Heart right ventricle (tissue), 16 donors: Measurements from ENCODE around the gene ZNF174. TPM values are rescaled to one million over a fixed set of nuclear protein-coding genes. Genes with fewer than 3 reads are reported as not detected.
A peak's percentile ranks its signal among the peaks of the same experiment; 100 is the strongest.

Experiments
- ATAC-seq, 8 donors: fragments of 200-7000 bp; cut with Tn5 transposase; one replicate each; pipeline ENCODE4 v1.9.1; 2020; ENCODE audit warnings: mild to moderate bottlenecking in 8 of 8, moderate library complexity in 8 of 8, moderate number of reproducible peaks in 1 of 8
- DNase-seq, 2 donors: peaks; one replicate each; pipeline ENCODE4 v3.0.0-alpha.2; 2020
- H3K27ac ChIP-seq, 10 donors: fragments of 200-600 bp; sonication (generic) in 2 of 10; one replicate each; pipeline versions ENCODE4 v1.5.0 to v1.8.0; 2020 to 2022; ENCODE audit warnings: mild to moderate bottlenecking in 3 of 10
- H3K27me3 ChIP-seq, 7 donors: fragments of 200-600 bp; one replicate each; pipeline ENCODE4 v1.8.0; 2021 to 2022; ENCODE audit warnings: mild to moderate bottlenecking in 2 of 7
- H3K36me3 ChIP-seq, 9 donors: fragments of 200-600 bp; sonication (generic) in 1 of 9; one replicate each; pipeline versions ENCODE4 v1.5.0 to v1.8.0; 2020 to 2022; ENCODE audit warnings: mild to moderate bottlenecking in 2 of 9
- H3K4me1 ChIP-seq, 9 donors: fragments of 200-600 bp; sonication (generic) in 1 of 9; one replicate each; pipeline versions ENCODE4 v1.5.0 to v1.8.0; 2020 to 2022; ENCODE audit warnings: mild to moderate bottlenecking in 4 of 9
- H3K4me3 ChIP-seq, 10 donors: fragments of 200-600 bp; sonication (generic) in 2 of 10; one replicate each; pipeline versions ENCODE4 v1.5.0 to v1.8.0; 2020 to 2022; ENCODE audit warnings: mild to moderate bottlenecking in 7 of 10, moderate library complexity in 2 of 10
- H3K9me3 ChIP-seq, 11 donors: fragments of 200-600 bp in 10 of 11; sonication (generic) in 2 of 11; one replicate each; pipeline versions ENCODE4 v1.5.0 to v1.8.0; 2013 to 2022; ENCODE audit warnings: mild to moderate bottlenecking in 2 of 11, control low read depth in 1 of 11, moderate library complexity in 1 of 11
- CTCF ChIP-seq, 9 donors: fragments of 200-600 bp; sonication (generic) in 2 of 9; IDR thresholded peaks; one replicate each; pipeline versions ENCODE4 v1.5.0 to v1.8.0; 2021 to 2022; ENCODE audit warnings: antibody characterized with exemption in 9 of 9, mild to moderate bottlenecking in 5 of 9, moderate library complexity in 1 of 9
- WGBS, 2 donors: extraction: QIAGEN DNeasy Blood & Tissue Kit; methylation state at CpG; one replicate each; pipeline ENCODE4 v1.1.7; 2013; ENCODE audit warnings: inconsistent platforms in 1 of 2; 5-methylcytosine and 5-hydroxymethylcytosine counted together
- intact Hi-C, 10 donors: fragments of 100-400 bp; cut with DNase I; formaldehyde crosslinking; loops; one replicate each; pipeline versions ENCODE4 v1.11.1 to v1.14.2; 2022
- polyA plus RNA-seq, 2 donors: library from polyadenylated mRNA; stranded (reverse); fragments of 200-250 nt; gene quantifications; one replicate each; pipeline ENCODE4 v1.2.3, GENCODE V29; 2013
- total RNA-seq, 10 donors: library from RNA; stranded (reverse); fragmentation: NEBNext Ultra II Directional in 3 of 10; extraction: Animal tissue kit (Norgen Biotek cat#: 25700) in 3 of 10; gene quantifications; one replicate each; pipeline versions ENCODE4 v1.2.1 to v1.2.4, GENCODE V29; 2021 to 2023
- donor health status: Arrhythmogenic right ventricular cardiomyopathy.
- donor health status: ischemic (EF 13 %, LVEDD 7.1; RV severe dilation, severe dysfunction).
- donor health status: healthy with polysubstance abuse.
- donor health status: DM: no; HTN: yes; CAD: no.
- donor health status: DM: no; HTN: no; CAD: no.
- donor health status: ischemic (EF 25% LVEDD 6.9; RV normal size, moderate dysfunction).
- donor health status: ischemic (EF 25% LVEDD 5.7; RV mildly dilated, moderate dysfunction).
- donor health status: healthy.
- donor health status: DM: yes; HTN: yes; CAD: no.
- donor health status: Ischemic cardiomyopathy.
- donor health status: ischemic (EF 35%, LVEDD 5.7; RV mildly dilated, moderate dysfunction).
- donor health status: nonischemic (EF 11% LVEDD 7.7; RV severe dilation, severe dysfunction).
- donor health status: DM: yes; HTN: yes; CAD: no.
- donor health status: PGD.
- donor health status: ischemic (EF 29% LVEDD 5.4; RV normal size, mild dysfunction).
- donor health status: nonischemic (EF 23%, LVEDD 6.1; RV moderate dilation, normal function).

ZNF174 gene
- total and polyA plus RNA-seq, 12 donors: 6.5 to 14.4 (median 9.7) TPM

- no peak for TF ChIP-seq CTCF (IDR thresholded peaks at IDR 0.05)
- ATAC-seq (no peak), DNase-seq (no peak)
- Histone ChIP-seq H3K4me1 (peaks cover 0 to 14% (median 6%) of the 10 kb centered on the region in 9 donors), H3K36me3 (peaks cover 0 to 46% (median 23%) of the 10 kb centered on the region in 9 donors), H3K27ac (no peak overlapping the region), H3K9me3 (peaks cover 0 to 29% (median 4%) of the 10 kb centered on the region in 11 donors), H3K27me3 (peaks cover 0 to 3% (median 0%) of the 10 kb centered on the region in 7 donors), H3K4me3 (no peak overlapping the region)
- WGBS, 2 donors: 75 to 91% methylated on average over 4 of the region's 4 CpGs
- intact Hi-C loops: loop anchor here in 3 of 10 donors (5.0 to 10.0 kb wide), 3 partner anchors 37 to 125 kb away; partner anchors contain the start of genes ZNF174 (in 3 of the 3), ZSCAN32 (in 3 of the 3) and C16orf90 (in 1 of the 3)
Observed at GRCh38 chr16:3439637-3440036, 38.6 kb downstream of the ZNF174 start.

- peaks cover 0 to 41% (median 23%) of the 10 kb centered on the region in 9 donors for H3K36me3 ChIP-seq
- H3K4me3 ChIP-seq: peak within 1 kb of the TSS; percentile 37 to 79 (median 64)
- peaks cover 0 to 29% (median 4%) of the 10 kb centered on the region in 11 donors for H3K9me3 ChIP-seq
- intact Hi-C loops: loop anchor here in 2 of 10 donors (5.0 kb wide), 1 partner anchor 41 kb away; the partner anchor contains the start of genes ZNF174 (in 2 of the 2) and ZSCAN32 (in 2 of the 2)
- TF ChIP-seq CTCF (IDR thresholded peaks at IDR 0.05): no peak
- peak within 1 kb of the TSS; percentile 55 to 93 (median 83) for H3K27ac ChIP-seq
- DNase-seq (peak; percentile 75 to 88), ATAC-seq (peak; percentile 96 to 99 (median 98))
- peaks cover 0 to 22% (median 10%) of the 10 kb centered on the region in 9 donors for H3K4me1 ChIP-seq
- H3K27me3 ChIP-seq: no peaks in the 10 kb centered on the region
- WGBS, 2 donors: 31 to 43% methylated on average over 61 of the region's 61 CpGs
Observed at GRCh38 chr16:3443108-3444031, 42.4 kb downstream of the ZNF174 start, which contains the start of the genes NAA60 and ZNF597. NAA60 (plus strand) TSS chr16:3443680; CDS start chr16:3476228, 32,548 bp downstream. ZNF597 (minus strand) TSS chr16:3443504; CDS start chr16:3443153, 351 bp downstream.

GRCh38 chr16:3444032-3444388 is 43.0 kb downstream of the ZNF174 start:
- no peak for DNase-seq
- peak overlapping the region; percentile 42 to 93 (median 83) for H3K27ac ChIP-seq
- H3K4me1 ChIP-seq: peaks cover 0 to 22% (median 10%) of the 10 kb centered on the region in 9 donors
- H3K36me3 ChIP-seq: peaks cover 0 to 45% (median 21%) of the 10 kb centered on the region in 9 donors
- no peaks in the 10 kb centered on the region for H3K27me3 ChIP-seq
- H3K4me3 ChIP-seq: peak overlapping the region; percentile 37 to 79 (median 64)
- TF ChIP-seq CTCF (IDR thresholded peaks at IDR 0.05): peak in 1 of 9 donors; percentile 5
- intact Hi-C loops: loop anchor here in 2 of 10 donors (5.0 kb wide), 1 partner anchor 42 kb away; the partner anchor contains the start of genes ZNF174 (in 2 of the 2) and ZSCAN32 (in 2 of the 2)
- ATAC-seq: peak; percentile 27 to 86 (median 70)
- WGBS, 2 donors: 30 to 32% methylated on average over 10 of the region's 10 CpGs
- peaks cover 0 to 23% (median 4%) of the 10 kb centered on the region in 11 donors for H3K9me3 ChIP-seq

GRCh38 chr16:3454093-3454492 is 53.1 kb downstream of the ZNF174 start:
- Histone ChIP-seq H3K27me3 (no peaks in the 10 kb centered on the region), H3K27ac (peak overlapping the region in 6 of 10 donors; percentile 21 to 99 (median 64)), H3K4me3 (no peak overlapping the region), H3K9me3 (no peaks in the 10 kb centered on the region), H3K36me3 (peaks cover 0 to 33% (median 0%) of the 10 kb centered on the region in 9 donors), H3K4me1 (peaks cover 9 to 41% (median 28%) of the 10 kb centered on the region in 9 donors)
- TF ChIP-seq CTCF (IDR thresholded peaks at IDR 0.05): no peak
- ATAC-seq (no peak), DNase-seq (no peak)
- 78 to 82% methylated on average over 5 of the region's 5 CpGs for WGBS, 2 donors
- intact Hi-C loops: loop anchor here in 3 of 10 donors (10.0 kb wide), 4 partner anchors 149 to 299 kb away; partner anchors contain the start of genes TIGD7 (in 2 of the 3) and ZNF75A (in 2 of the 3)
